Natural killer cell (primary cell): ENCODE measurements around the gene HINT2. TPM values are rescaled to one million over a fixed set of nuclear protein-coding genes. Genes with fewer than 3 reads are reported as not detected.

ENCODE experiments used
- ATAC-seq, 3 donors: fragments of 150-1000 bp in 2 of 3; fragments of 200-7000 bp in 1 of 3; cut with Tn5 transposase; 1 replicate in 1 of 3; 2 replicates in 2 of 3; pipeline ENCODE4 v1.10.0; 2021; ENCODE audit warnings: mild to moderate bottlenecking in 2 of 3, moderate library complexity in 2 of 3
- DNase-seq, 2 donors: peaks; one replicate each; pipeline versions ENCODE4 v3.0.0 to v3.0.0-alpha.2; 2013 to 2021; ENCODE audit warnings: mixed read lengths in 1 of 2
- H3K27ac ChIP-seq: one replicate; pipeline ENCODE4 v1.5.1; 2013; ENCODE audit warnings: mild to moderate bottlenecking, low read length
- H3K27me3 ChIP-seq: one replicate; pipeline ENCODE4 v1.6.1; 2013; ENCODE audit warnings: low read length; ENCODE audit not compliant: control insufficient read depth, insufficient read depth
- H3K36me3 ChIP-seq: one replicate; pipeline ENCODE4 v1.6.1; 2013; ENCODE audit warnings: low read length; ENCODE audit not compliant: control insufficient read depth, insufficient read depth
- H3K4me1 ChIP-seq: one replicate; pipeline ENCODE4 v1.6.1; 2013; ENCODE audit warnings: low read length; ENCODE audit not compliant: control insufficient read depth, insufficient read depth
- H3K4me3 ChIP-seq: one replicate; pipeline ENCODE4 v1.5.1; 2013; ENCODE audit warnings: low read length
- H3K9me3 ChIP-seq: one replicate; pipeline ENCODE4 v1.6.1; 2013; ENCODE audit warnings: low read length; ENCODE audit not compliant: control insufficient read depth, insufficient read depth
- H3K27ac Mint-ChIP-seq, 2 donors: one replicate each; pipeline ENCODE4 v1.8.0; 2022; ENCODE audit warnings: mild to moderate bottlenecking in 2 of 2, mixed read lengths in 2 of 2, moderate library complexity in 1 of 2
- H3K27me3 Mint-ChIP-seq, 2 donors: one replicate each; pipeline ENCODE4 v1.8.0; 2022; ENCODE audit warnings: low read depth in 2 of 2, mixed read lengths in 2 of 2
- H3K36me3 Mint-ChIP-seq: one replicate; pipeline ENCODE4 v1.8.0; 2022; ENCODE audit warnings: mixed read lengths
- H3K4me1 Mint-ChIP-seq, 2 donors: one replicate each; pipeline ENCODE4 v1.8.0; 2022; ENCODE audit warnings: mixed read lengths in 2 of 2
- H3K4me3 Mint-ChIP-seq: one replicate; pipeline ENCODE4 v1.8.0; 2022; ENCODE audit warnings: mild to moderate bottlenecking, moderate library complexity, mixed read lengths
- H3K9me3 Mint-ChIP-seq, 2 donors: one replicate each; pipeline ENCODE4 v1.8.0; 2022; ENCODE audit warnings: mixed read lengths in 2 of 2
- CTCF ChIP-seq: fragments of 200-600 bp; IDR thresholded peaks from one replicate; pipeline ENCODE4 v1.8.0; 2022; ENCODE audit warnings: antibody characterized with exemption
- WGBS: methylation state at CpG from one replicate; pipeline ENCODE4 v1.1.7; 2013; ENCODE audit warnings: missing lambda C conversion rate; ENCODE audit not compliant: insufficient coverage; 5-methylcytosine and 5-hydroxymethylcytosine counted together
- intact Hi-C: fragments of 100-400 bp; cut with micrococcal nuclease; formaldehyde crosslinking; loops from one replicate; pipeline ENCODE4 v1.14.2; 2022
- total RNA-seq, 4 donors: library from RNA; stranded (reverse); fragments of 120-200 nt in 1 of 4; gene quantifications; one replicate each; pipeline versions ENCODE4 v1.2.3 to v1.2.4, GENCODE V29; 2013 to 2022

HINT2 gene
- total RNA-seq, 3 donors from 2014 or later (not counting 1 experiment from before 2014, with no cell fraction given) = 25.8 to 27.5 (median 25.9) TPM

- H3K9me3 ChIP-seq = no peaks in the 10 kb centered on the region
- no peak overlapping the region for H3K27ac ChIP-seq
- 92% methylated on average over 3 of the region's 6 CpGs for WGBS
- H3K9me3 Mint-ChIP-seq = no peaks in the 10 kb centered on the region
- no peaks in the 10 kb centered on the region for H3K27me3 Mint-ChIP-seq
- H3K4me3 Mint-ChIP-seq = no peak overlapping the region
- no peaks in the 10 kb centered on the region for H3K4me1 ChIP-seq
- no peak overlapping the region for H3K27ac Mint-ChIP-seq
- no peaks in the 10 kb centered on the region for H3K27me3 ChIP-seq
- intact Hi-C loops = no loop called here
- H3K4me3 ChIP-seq = no peak overlapping the region
- no peaks in the 10 kb centered on the region for H3K36me3 ChIP-seq
- no peak for TF ChIP-seq CTCF
- no peaks in the 10 kb centered on the region for H3K36me3 Mint-ChIP-seq
- DNase-seq (no peak), ATAC-seq (no peak)
- peaks cover 0 to 9% of the 10 kb centered on the region in 2 donors for H3K4me1 Mint-ChIP-seq
Observed at GRCh38 chr9:35797311-35798109, 17.3 kb downstream of the HINT2 start.

- Mint-ChIP-seq H3K4me3 (no peak overlapping the region), H3K9me3 (no peaks in the 10 kb centered on the region), H3K27me3 (peaks cover 0 to 5% of the 10 kb centered on the region in 2 donors), H3K27ac (no peak overlapping the region), H3K36me3 (no peaks in the 10 kb centered on the region), H3K4me1 (peaks cover 0 to 16% of the 10 kb centered on the region in 2 donors)
- ATAC-seq (no peak), DNase-seq (no peak)
- intact Hi-C loops = no loop called here
- Histone ChIP-seq H3K36me3 (no peaks in the 10 kb centered on the region), H3K4me3 (no peak overlapping the region), H3K27ac (no peak overlapping the region), H3K4me1 (no peaks in the 10 kb centered on the region), H3K9me3 (no peaks in the 10 kb centered on the region), H3K27me3 (no peaks in the 10 kb centered on the region)
- TF ChIP-seq CTCF = no peak
Observed at GRCh38 chr9:35795695-35796094, 19.1 kb downstream of the HINT2 start.

GRCh38 chr9:35793461-35793860 lies 21.4 kb downstream of the HINT2 start:
- Mint-ChIP-seq H3K36me3 (no peaks in the 10 kb centered on the region), H3K4me1 (peaks cover 0 to 21% of the 10 kb centered on the region in 2 donors)

More at GRCh38 chr9:35793461-35793860, 21.4 kb downstream of the HINT2 start:
- ATAC-seq (no peak), DNase-seq (no peak)
- no peaks in the 10 kb centered on the region for H3K9me3 Mint-ChIP-seq
- Histone ChIP-seq H3K4me1 (no peaks in the 10 kb centered on the region), H3K27ac (no peak overlapping the region), H3K9me3 (no peaks in the 10 kb centered on the region), H3K36me3 (no peaks in the 10 kb centered on the region), H3K4me3 (no peak overlapping the region), H3K27me3 (no peaks in the 10 kb centered on the region)
- intact Hi-C loops = no loop called here
- H3K4me3 Mint-ChIP-seq = no peak overlapping the region
- H3K27me3 Mint-ChIP-seq = peaks cover 0 to 9% of the 10 kb centered on the region in 2 donors
- WGBS = 94% methylated on average over 2 of the region's 2 CpGs
- H3K27ac Mint-ChIP-seq = no peak overlapping the region
- no peak for TF ChIP-seq CTCF
